Gastroesophageal sphincter (tissue), 4 donors: ENCODE data around the gene HS3ST5. TPM values are rescaled to one million over a fixed set of nuclear protein-coding genes. Genes with fewer than 3 reads are reported as not detected.

Source experiments
- ATAC-seq: fragments of 150-250 bp; one replicate; pipeline ENCODE4 v1.9.1; 2016; ENCODE audit warnings: mild to moderate bottlenecking, moderate library complexity
- H3K27ac ChIP-seq, 4 donors: fragments of 200-600 bp; sonication (generic) in 3 of 4; 1 replicate in 3 of 4; 2 replicates in 1 of 4; pipeline ENCODE4 v1.5.1; 2016 to 2019
- H3K27me3 ChIP-seq: fragments of 200-600 bp; sonication (generic); one replicate; pipeline ENCODE4 v1.5.1; 2019
- H3K36me3 ChIP-seq, 2 donors: fragments of 200-600 bp; sonication (generic); one replicate each; pipeline ENCODE4 v1.5.1; 2019; ENCODE audit warnings: control low read depth in 1 of 2
- H3K4me1 ChIP-seq, 3 donors: fragments of 200-600 bp; sonication (generic); 1 replicate in 2 of 3; 2 replicates in 1 of 3; pipeline ENCODE4 v1.5.1; 2016 to 2019; ENCODE audit warnings: control low read depth in 2 of 3
- H3K4me3 ChIP-seq, 2 donors: fragments of 200-600 bp; sonication (generic); one replicate each; pipeline ENCODE4 v1.5.1; 2019; ENCODE audit warnings: mild to moderate bottlenecking in 1 of 2, moderate library complexity in 1 of 2
- H3K9me3 ChIP-seq, 3 donors: fragments of 200-600 bp; sonication (generic); one replicate each; pipeline ENCODE4 v1.5.1; 2017 to 2019; ENCODE audit warnings: control low read depth in 2 of 3
- EP300 ChIP-seq: sonication (generic); formaldehyde crosslinking; IDR thresholded peaks from one replicate; pipeline ENCODE4 v1.6.1; 2017; ENCODE audit warnings: antibody characterized with exemption, mild to moderate bottlenecking
- POLR2A ChIP-seq, 2 donors: fragments of 450-650 bp; IDR thresholded peaks; one replicate each; pipeline ENCODE4 v1.6.1; 2017; ENCODE audit warnings: antibody characterized with exemption in 2 of 2, mild to moderate bottlenecking in 2 of 2, moderate library complexity in 1 of 2
- POLR2AphosphoS5 ChIP-seq: sonication (generic); formaldehyde crosslinking; IDR thresholded peaks from one replicate; pipeline ENCODE4 v1.6.1; 2017; ENCODE audit warnings: antibody characterized with exemption
- WGBS, 2 donors: methylation state at CpG; one replicate each; pipeline ENCODE4 v1.1.5; 2018; ENCODE audit warnings: low coverage in 1 of 2; 5-methylcytosine and 5-hydroxymethylcytosine counted together
- total RNA-seq, 4 donors: library from RNA; depleted of rRNA; stranded (reverse); fragments of >200 nt; gene quantifications; one replicate each; pipeline ENCODE4 v1.1.0, GENCODE V29; 2016
- TF ChIP-seq, protein P1 (sequence below), 4 experiments: fragments of 200-600 bp in 2 of 4; fragments of 450-650 bp in 2 of 4; sonication (generic) in 1 of 4; IDR thresholded peaks; one replicate each; pipeline ENCODE4 v1.5.1; 2017 to 2019; ENCODE audit warnings: antibody characterized with exemption in 4 of 4, mild to moderate bottlenecking in 2 of 4, moderate library complexity in 2 of 4

Gene HS3ST5
- total RNA-seq, 4 donors from 2014 or later: 0.13 TPM; not detected in 3

DNA sequence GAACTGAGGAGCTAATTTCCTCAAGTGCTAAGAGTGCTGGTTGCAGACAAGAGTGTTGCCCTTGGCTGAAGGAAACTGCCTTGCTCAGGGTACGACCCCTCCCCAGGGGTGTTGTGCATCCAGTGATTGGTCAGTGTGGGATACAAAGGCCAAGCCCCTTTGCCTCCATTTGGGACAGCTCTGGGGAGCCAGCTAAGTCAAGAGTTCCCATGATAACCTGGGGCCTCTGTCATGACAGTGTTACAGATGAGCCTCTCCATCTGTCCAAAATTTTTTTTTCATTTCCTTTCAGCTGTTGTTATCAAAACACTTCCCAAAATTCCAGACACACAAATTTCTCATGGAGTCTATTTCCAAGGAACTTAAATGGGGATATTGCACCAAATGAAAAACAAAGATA lies 93.3 kb downstream of the HS3ST5 start:
- Histone ChIP-seq H3K36me3 (no peaks in the 10 kb centered on the region), H3K27ac (no peak overlapping the region), H3K27me3 (no peaks in the 10 kb centered on the region), H3K9me3 (no peaks in the 10 kb centered on the region), H3K4me1 (no peaks in the 10 kb centered on the region), H3K4me3 (no peak overlapping the region)
- TF ChIP-seq, protein P1, sequence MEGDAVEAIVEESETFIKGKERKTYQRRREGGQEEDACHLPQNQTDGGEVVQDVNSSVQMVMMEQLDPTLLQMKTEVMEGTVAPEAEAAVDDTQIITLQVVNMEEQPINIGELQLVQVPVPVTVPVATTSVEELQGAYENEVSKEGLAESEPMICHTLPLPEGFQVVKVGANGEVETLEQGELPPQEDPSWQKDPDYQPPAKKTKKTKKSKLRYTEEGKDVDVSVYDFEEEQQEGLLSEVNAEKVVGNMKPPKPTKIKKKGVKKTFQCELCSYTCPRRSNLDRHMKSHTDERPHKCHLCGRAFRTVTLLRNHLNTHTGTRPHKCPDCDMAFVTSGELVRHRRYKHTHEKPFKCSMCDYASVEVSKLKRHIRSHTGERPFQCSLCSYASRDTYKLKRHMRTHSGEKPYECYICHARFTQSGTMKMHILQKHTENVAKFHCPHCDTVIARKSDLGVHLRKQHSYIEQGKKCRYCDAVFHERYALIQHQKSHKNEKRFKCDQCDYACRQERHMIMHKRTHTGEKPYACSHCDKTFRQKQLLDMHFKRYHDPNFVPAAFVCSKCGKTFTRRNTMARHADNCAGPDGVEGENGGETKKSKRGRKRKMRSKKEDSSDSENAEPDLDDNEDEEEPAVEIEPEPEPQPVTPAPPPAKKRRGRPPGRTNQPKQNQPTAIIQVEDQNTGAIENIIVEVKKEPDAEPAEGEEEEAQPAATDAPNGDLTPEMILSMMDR (IDR thresholded peaks at IDR 0.05): no peak
- TF ChIP-seq EP300: no peak
- TF ChIP-seq POLR2A (IDR thresholded peaks at IDR 0.05): no peak
- ATAC-seq: no peak
- WGBS, 2 donors: 20% methylated on average over 1 of the region's 1 CpG; no CpG with 5 or more reads in 1 of the 2 donors

DNA sequence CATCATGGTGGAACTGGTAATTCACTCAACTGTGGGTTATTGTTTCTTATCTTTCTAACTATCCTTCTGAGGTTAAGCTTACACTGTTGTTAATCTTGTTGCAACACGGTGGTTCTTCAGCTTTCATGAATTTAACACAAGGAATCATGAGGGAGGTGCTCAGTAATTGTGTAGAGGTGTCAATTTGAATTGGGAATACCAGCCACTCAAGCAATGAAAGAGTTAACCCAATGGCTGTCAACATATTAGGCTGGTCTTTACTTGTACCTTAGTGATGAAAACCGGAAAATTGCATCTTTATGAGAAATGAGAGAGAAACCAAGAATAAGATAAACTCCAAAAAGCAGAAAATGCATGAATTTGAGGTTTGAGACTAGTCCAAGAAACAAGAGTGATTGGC lies 95.7 kb downstream of the HS3ST5 start:
- 36 to 56% methylated on average over 2 of the region's 2 CpGs for WGBS, 2 donors
- Histone ChIP-seq H3K9me3 (no peaks in the 10 kb centered on the region), H3K27me3 (no peaks in the 10 kb centered on the region), H3K36me3 (no peaks in the 10 kb centered on the region), H3K27ac (no peak overlapping the region), H3K4me3 (no peak overlapping the region), H3K4me1 (no peaks in the 10 kb centered on the region)
- ATAC-seq: no peak
- TF ChIP-seq POLR2AphosphoS5 (no peak), EP300 (no peak)

DNA sequence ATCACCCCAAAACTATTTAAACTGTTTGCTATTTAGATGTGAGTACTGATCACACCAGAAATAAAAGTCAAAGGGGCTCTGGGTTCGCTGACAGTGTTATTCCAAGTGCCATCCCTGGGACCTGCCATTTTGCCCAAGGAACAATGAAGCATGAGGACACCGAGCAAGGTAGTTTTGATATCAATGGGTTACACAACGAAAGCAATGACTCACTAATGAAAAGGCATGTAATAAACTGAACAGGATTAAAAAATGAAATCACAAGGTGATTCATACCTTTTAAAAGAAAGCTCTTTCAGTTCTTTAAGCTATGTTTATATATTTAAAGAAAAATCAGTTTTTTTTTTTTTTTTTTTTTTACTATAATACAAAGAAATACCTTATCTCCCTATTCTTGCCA lies 102.0 kb downstream of the HS3ST5 start:
- no peaks in the 10 kb centered on the region for H3K9me3 ChIP-seq
- no peaks in the 10 kb centered on the region for H3K36me3 ChIP-seq
- H3K4me3 ChIP-seq: no peak overlapping the region
- H3K27ac ChIP-seq: no peak overlapping the region
- H3K4me1 ChIP-seq: no peaks in the 10 kb centered on the region
- TF ChIP-seq POLR2AphosphoS5: no peak
- TF ChIP-seq POLR2A (IDR thresholded peaks at IDR 0.05): no peak
- TF ChIP-seq EP300: no peak
- TF ChIP-seq, protein P1 (IDR thresholded peaks at IDR 0.05): no peak
- H3K27me3 ChIP-seq: no peaks in the 10 kb centered on the region
- WGBS, 2 donors: 79 to 84% methylated on average over 2 to 3 of the region's 3 CpGs
- ATAC-seq: no peak

DNA sequence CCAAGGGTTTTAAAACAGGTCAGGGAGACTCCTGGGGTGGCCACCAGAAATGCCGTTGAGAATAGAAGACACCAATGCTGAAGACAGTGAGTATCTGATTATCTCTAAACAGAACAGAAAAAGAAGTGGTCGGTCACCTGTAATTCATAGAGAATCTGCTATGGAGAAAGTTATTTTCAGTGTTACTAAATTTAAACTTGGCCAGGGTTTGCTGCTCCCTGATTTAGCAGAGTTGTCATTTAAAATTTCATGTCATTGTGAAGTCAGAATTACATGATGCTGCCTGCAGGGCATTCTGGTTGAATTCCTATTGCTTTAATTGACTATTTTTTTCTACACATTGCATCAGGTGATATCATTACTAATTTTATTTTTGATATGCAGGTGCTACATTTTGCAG lies 114.1 kb downstream of the HS3ST5 start:
- Histone ChIP-seq H3K36me3 (no peaks in the 10 kb centered on the region), H3K4me3 (no peak overlapping the region), H3K4me1 (no peaks in the 10 kb centered on the region), H3K27me3 (no peaks in the 10 kb centered on the region), H3K9me3 (no peaks in the 10 kb centered on the region), H3K27ac (no peak overlapping the region)
- no peak for ATAC-seq
- 73 to 81% methylated on average over 2 of the region's 2 CpGs for WGBS, 2 donors
- no peak for TF ChIP-seq POLR2AphosphoS5

DNA sequence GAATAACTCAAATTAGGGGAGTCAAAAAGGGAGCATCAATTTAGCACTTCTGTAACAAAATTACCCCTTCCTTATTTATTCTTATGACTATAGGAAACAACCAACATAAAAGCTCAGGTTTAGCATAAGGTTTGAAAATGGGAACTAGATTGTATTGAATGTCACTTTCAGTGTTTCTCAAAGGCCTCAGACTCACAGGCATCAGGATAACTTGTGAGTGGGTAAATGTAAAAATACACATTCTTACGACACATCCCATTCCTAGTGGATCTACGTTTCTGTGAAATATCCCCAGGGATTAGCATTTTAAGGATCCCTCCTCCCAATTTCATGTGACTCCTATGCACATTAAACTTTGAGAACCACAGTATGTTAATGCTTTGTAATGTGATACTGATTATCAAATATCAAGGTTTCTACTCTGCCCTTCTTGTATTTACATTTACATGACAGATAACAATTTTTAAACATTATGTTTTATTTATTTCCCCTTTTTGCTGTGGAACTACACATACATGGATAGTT lies 114.8 kb downstream of the HS3ST5 start:
- TF ChIP-seq POLR2AphosphoS5 (no peak), POLR2A (IDR thresholded peaks at IDR 0.05) (no peak), EP300 (no peak)
- TF ChIP-seq, protein P1 (IDR thresholded peaks at IDR 0.05): no peak
- H3K4me1 ChIP-seq: no peaks in the 10 kb centered on the region
- no peaks in the 10 kb centered on the region for H3K27me3 ChIP-seq
- ATAC-seq: no peak
- no peaks in the 10 kb centered on the region for H3K36me3 ChIP-seq
- no peak overlapping the region for H3K27ac ChIP-seq
- no peak overlapping the region for H3K4me3 ChIP-seq
- no peaks in the 10 kb centered on the region for H3K9me3 ChIP-seq
- WGBS, 2 donors: 64 to 75% methylated on average over 1 to 2 of the region's 2 CpGs

DNA sequence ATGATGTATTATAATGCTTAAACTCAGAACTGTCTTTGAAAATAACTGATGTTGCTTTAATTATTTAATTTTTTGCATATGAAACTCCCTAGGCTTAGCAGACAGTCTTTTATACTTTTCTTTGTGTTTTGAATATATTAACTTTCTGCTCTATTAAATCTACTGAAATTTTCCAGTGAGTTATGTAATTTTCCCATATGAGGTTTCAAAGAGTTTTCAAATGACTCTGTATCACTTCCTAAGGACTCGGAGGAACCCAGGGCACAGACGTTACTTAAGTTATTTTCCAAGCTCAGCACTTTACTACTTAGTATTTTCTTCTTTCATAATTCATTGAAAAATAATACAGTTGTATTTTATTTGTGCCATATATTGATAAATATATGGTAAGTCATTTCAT lies 122.6 kb downstream of the HS3ST5 start:
- H3K36me3 ChIP-seq: no peaks in the 10 kb centered on the region
- no peak for ATAC-seq
- TF ChIP-seq, protein P1 (IDR thresholded peaks at IDR 0.05): no peak
- TF ChIP-seq EP300 (no peak), POLR2AphosphoS5 (no peak), POLR2A (IDR thresholded peaks at IDR 0.05) (no peak)
- no peaks in the 10 kb centered on the region for H3K27me3 ChIP-seq
- H3K9me3 ChIP-seq: no peaks in the 10 kb centered on the region
- WGBS, 2 donors: 66 to 73% methylated on average over 2 of the region's 2 CpGs
- no peak overlapping the region for H3K27ac ChIP-seq
- no peaks in the 10 kb centered on the region for H3K4me1 ChIP-seq
- no peak overlapping the region for H3K4me3 ChIP-seq
